HG02571 (cell line): ENCODE measurements around the gene NANOG.
"Not testable (repeated sequence)": the region's sequence is repeated elsewhere in the genome, so short reads cannot be mapped to it uniquely, and the experiment has no call there.

Experiments used
- ATAC-seq: cut with Tn5 transposase; IDR thresholded peaks from one replicate; pipeline ENCODE4 v1.9.1; 2021; ENCODE audit warnings: mild to moderate bottlenecking, moderate library complexity; ENCODE audit not compliant: unreplicated experiment

Gene NANOG

GRCh38 chr12:7788884-7789528 lies at the start of gene NANOG:
NANOG (plus strand) TSS chr12:7789402; CDS start chr12:7789615, 213 bp downstream.
- ATAC-seq: not testable (repeated sequence)

- ATAC-seq: no peak
These were observed 42.0 kb upstream of the NANOG start, which contains the start of gene CLEC4C for GRCh38 chr12:7747246-7747645. CLEC4C (minus strand) TSS chr12:7747375; CDS start chr12:7747348, 27 bp downstream.

- ATAC-seq: no peak
These were observed 40.4 kb upstream of the NANOG start for GRCh38 chr12:7748852-7749251.

GRCh38 chr12:7749442-7749841 lies 39.8 kb upstream of the NANOG start:
- no peak for ATAC-seq

DNA sequence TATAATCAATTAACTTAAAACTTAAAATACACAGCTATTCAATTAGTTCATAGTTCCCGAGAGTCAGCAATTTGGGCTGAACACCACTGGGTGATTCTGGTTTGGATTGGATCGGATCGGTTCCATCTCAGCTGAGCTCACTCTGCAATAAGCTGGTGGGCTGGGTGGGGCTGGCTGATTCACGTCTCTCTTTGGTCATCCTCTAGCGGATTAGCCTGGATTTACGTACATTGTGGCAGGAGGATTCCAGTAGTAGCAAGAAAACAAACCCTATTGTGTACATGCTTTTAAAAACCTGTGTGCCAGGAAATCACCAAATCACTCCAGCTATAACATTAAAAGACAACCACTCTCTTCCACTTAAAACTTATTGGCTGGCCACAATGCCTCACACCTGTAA lies 38.9 kb upstream of the NANOG start:
- no peak for ATAC-seq

DNA sequence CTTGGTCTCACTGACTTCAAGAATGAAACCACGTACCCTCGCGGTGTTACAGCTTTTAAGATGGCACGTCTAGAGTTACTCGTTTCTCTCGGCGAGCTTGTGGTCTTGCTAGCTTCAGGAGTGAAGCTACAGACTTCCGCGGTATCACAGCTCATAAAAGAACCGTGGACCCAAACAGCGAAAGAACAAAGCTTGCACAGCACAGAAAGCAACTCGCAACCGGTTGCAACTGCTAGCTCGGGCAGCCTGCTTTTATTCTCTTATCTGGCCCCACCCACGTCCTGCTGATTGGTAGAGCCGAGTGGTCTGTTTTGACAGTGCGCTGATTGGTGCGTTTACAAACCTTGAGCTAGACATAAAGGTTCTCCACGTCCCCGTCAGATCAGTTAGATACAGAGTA lies 37.8 kb upstream of the NANOG start:
- no peak for ATAC-seq

GRCh38 chr12:7751941-7752922 lies 37.0 kb upstream of the NANOG start:
- not testable (repeated sequence) for ATAC-seq

- not testable (repeated sequence) for ATAC-seq
These were observed 33.5 kb upstream of the NANOG start for GRCh38 chr12:7755668-7756067.

- no peak for ATAC-seq
These were observed 32.2 kb upstream of the NANOG start for GRCh38 chr12:7756993-7757392.

- no peak for ATAC-seq
These were observed 30.4 kb upstream of the NANOG start for GRCh38 chr12:7758766-7759140.

GRCh38 chr12:7769999-7770398 lies 19.2 kb upstream of the NANOG start:
- no peak for ATAC-seq

GRCh38 chr12:7781274-7781673 lies 7.9 kb upstream of the NANOG start:
- no peak for ATAC-seq

- ATAC-seq: no peak
These were observed 7.1 kb upstream of the NANOG start for GRCh38 chr12:7782055-7782454.

DNA sequence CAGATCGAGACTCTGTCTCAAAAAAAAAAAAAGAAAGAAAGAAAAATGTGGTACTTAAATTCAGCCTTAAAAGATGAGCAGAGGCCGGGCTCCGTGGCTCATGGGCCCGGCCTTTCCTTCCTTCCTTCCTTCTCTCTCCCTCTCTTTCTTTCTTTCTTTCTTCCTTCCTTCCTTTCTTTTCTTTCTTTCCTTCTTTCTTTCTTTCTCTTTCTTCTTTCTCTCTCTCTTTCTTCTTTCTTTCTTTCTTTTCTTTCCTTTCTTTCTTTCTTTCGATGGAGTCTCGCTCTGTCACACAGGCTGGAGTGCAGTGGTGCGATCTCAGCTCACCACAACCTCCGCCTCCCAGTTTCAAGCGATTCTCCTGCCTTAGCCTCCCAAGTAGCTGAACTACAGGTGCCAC lies 5.8 kb upstream of the NANOG start:
- not testable (repeated sequence) for ATAC-seq

- ATAC-seq: no peak
These were observed 4.5 kb upstream of the NANOG start for GRCh38 chr12:7784701-7785100.

DNA sequence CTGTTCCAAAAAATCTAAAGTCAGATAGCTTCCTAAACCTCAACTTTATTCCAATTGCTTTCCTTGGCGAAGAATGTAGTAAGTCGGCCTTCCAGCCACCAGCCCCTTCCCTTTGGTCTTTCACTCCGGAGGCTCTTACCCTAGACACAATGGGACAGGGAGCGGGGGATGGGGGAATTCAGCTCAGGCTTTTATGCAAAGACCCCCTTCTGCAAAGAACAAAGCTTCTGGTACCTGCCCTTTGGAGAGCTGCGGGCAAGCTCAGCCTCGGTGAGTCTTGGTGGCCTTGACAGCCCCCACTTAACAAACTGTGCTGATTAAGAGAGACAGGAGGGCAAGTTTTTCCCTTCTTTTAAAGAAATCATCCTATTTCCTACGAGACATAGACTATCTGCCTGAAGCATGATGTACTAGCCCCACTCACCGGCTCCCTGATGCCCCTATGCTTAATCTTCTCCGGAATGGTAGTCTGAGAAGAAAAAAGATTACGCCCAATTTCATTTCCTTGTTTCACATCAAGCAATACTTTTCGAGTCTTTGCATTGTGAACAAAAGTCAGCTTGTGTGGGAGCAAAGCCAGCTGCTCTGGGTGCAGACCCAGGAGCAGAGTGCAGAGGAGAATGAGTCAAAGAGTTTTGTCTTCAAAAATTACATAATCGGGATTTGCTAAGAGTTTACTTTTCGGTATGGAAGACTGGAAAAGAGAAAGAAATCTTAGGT lies 1.5 kb upstream of the NANOG start:
- ATAC-seq: no peak

- no peak for ATAC-seq
These were observed 925 bp upstream of the NANOG start for GRCh38 chr12:7788294-7788660.

DNA sequence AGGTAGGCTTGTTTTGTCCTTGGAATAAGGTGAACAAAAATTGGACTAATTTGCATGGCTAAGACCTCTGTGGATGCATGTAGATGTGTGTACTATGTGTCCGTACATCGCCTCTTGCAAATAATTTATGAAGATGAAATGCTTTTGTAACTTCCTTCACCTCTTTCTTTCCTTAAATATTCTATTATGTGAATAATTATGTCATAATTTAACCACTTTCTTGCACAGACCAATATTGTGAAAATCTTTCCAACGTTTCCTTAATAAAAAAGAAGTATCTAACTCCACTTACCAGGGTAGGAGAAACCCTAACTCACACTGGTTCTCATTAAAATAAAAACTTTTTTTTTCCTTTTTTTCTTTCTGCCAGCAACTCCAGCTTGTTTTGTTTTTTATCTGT lies 4.0 kb downstream of the NANOG start:
- no peak for ATAC-seq

- not testable (repeated sequence) for ATAC-seq
These were observed 8.1 kb downstream of the NANOG start for GRCh38 chr12:7797269-7797668.

DNA sequence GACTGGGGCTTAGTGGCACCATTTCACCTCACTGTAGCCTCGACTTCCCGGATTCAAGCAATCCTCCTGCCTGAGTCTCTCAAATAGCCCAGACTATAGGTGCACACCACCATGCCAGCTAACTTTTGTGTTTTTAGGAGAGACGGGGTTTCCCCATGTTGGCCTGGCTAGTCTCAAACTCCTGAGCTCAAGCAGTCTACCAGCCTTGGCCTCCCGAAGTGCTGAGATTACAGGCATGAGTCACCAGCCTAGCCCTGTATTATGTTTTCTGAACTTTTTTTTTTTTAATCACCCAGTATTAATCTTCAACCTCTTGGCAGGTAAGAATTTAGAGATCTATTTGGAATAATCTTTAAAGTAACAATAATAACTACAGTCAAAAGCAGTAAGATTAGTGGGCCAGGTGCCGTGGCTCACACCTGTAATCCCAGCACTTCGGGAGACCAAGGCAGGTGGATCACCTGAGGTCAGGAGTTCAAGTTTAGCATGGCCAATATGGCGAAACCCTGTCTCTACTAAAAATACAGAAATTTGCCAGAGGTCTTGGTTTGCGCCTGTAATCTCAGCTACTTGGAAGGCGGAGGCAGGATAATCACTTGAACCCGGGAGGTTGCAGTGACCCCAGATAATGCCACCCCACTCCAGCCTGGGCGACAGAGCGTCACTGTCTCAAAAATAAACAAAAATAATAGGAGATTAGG lies 8.6 kb downstream of the NANOG start:
- ATAC-seq: no peak
